Smooth muscle cell (in vitro differentiated cells): ENCODE data around the gene COMMD3. TPM values are rescaled to one million over a fixed set of nuclear protein-coding genes. Genes with fewer than 3 reads are reported as not detected.

Experiments
- DNase-seq: peaks from one replicate; lab custom pipeline; 2025; ENCODE audit not compliant: unreplicated experiment; lab: John Stamatoyannopoulos, UW
- H2AFZ ChIP-seq: fragments of 200-600 bp; sonication (generic); 2 replicates; pipeline ENCODE4 v1.6.0; 2016; ENCODE audit warnings: antibody characterized with exemption, low read depth, mild to moderate bottlenecking
- H3F3A ChIP-seq: fragments of 200-600 bp; sonication (generic); 2 replicates; pipeline ENCODE4 v1.6.0; 2017; ENCODE audit warnings: antibody characterized with exemption, low read depth
- H3K27ac ChIP-seq: fragments of 200-600 bp; sonication (generic); 2 replicates; pipeline ENCODE4 v1.5.1; 2016; ENCODE audit warnings: low read depth, mild to moderate bottlenecking
- H3K27me3 ChIP-seq: fragments of 200-600 bp; sonication (generic); 2 replicates; pipeline ENCODE4 v1.6.1; 2016; ENCODE audit warnings: low read depth, mild to moderate bottlenecking
- H3K36me3 ChIP-seq: fragments of 200-600 bp; sonication (generic); 2 replicates; pipeline ENCODE4 v1.5.1; 2016; ENCODE audit warnings: low read depth
- H3K4me1 ChIP-seq: fragments of 200-600 bp; sonication (generic); 2 replicates; pipeline ENCODE4 v1.5.1; 2016; ENCODE audit warnings: low read depth
- H3K4me2 ChIP-seq: fragments of 200-600 bp; sonication (generic); 2 replicates; pipeline ENCODE4 v1.6.0; 2016; ENCODE audit warnings: mild to moderate bottlenecking
- H3K4me3 ChIP-seq: fragments of 200-600 bp; sonication (generic); 2 replicates; pipeline ENCODE4 v1.5.1; 2016; ENCODE audit warnings: mild to moderate bottlenecking
- H3K79me2 ChIP-seq: fragments of 200-600 bp; sonication (generic); 2 replicates; pipeline ENCODE4 v1.6.0; 2016; ENCODE audit warnings: low read depth, mild to moderate bottlenecking
- H3K9ac ChIP-seq: fragments of 200-600 bp; sonication (generic); 2 replicates; pipeline ENCODE4 v1.6.0; 2016; ENCODE audit warnings: low read depth
- H3K9me3 ChIP-seq: fragments of 200-600 bp; sonication (generic); replicated peaks from 2 replicates; pipeline ENCODE4 v1.5.1; 2016; ENCODE audit warnings: low read depth
- H4K20me1 ChIP-seq: fragments of 200-600 bp; sonication (generic); 2 replicates; pipeline ENCODE4 v1.6.0; 2016; ENCODE audit warnings: low read depth
- CTCF ChIP-seq: fragments of 200-600 bp; sonication (generic); IDR thresholded peaks from 2 replicates; pipeline ENCODE4 v1.5.1; 2017; ENCODE audit warnings: borderline replicate concordance, mild to moderate bottlenecking, antibody characterized with exemption; ENCODE audit not compliant: insufficient read depth, poor library complexity, severe bottlenecking
- WGBS: methylation state at CpG from one replicate; pipeline ENCODE4 v1.1.7; 2016; ENCODE audit warnings: low lambda C conversion rate; 5-methylcytosine and 5-hydroxymethylcytosine counted together
- polyA plus RNA-seq: library from polyadenylated mRNA; unstranded; fragments of >200 nt; fragmentation: Nextera tagmentation; extraction: Ambion mirVana; gene quantifications from 2 replicates; pipeline ENCODE4 v1.2.1, GENCODE V29; 2016
- total RNA-seq: library from RNA; depleted of rRNA; stranded (reverse); fragments of >200 nt; gene quantifications from 2 replicates; pipeline ENCODE4 v1.2.3, GENCODE V29; 2014

The COMMD3 gene
- total and polyA plus RNA-seq, 2 experiments from 2014 or later: 44.3 to 80.6 TPM

- no peak for DNase-seq
- no peaks in the 10 kb centered on the region for H3F3A ChIP-seq
- no peaks in the 10 kb centered on the region for H3K79me2 ChIP-seq
- no peak overlapping the region for H3K9ac ChIP-seq
- 47% methylated on average over 6 of the region's 6 CpGs for WGBS
- H3K27ac ChIP-seq: no peak overlapping the region
- no peak overlapping the region for H3K4me3 ChIP-seq
- no peak overlapping the region for H3K4me2 ChIP-seq
- no peaks in the 10 kb centered on the region for H3K36me3 ChIP-seq
- peaks cover 17% of the 10 kb centered on the region for H3K27me3 ChIP-seq
- no peaks in the 10 kb centered on the region for H4K20me1 ChIP-seq
- no peak overlapping the region for H2AFZ ChIP-seq
- H3K9me3 ChIP-seq: no peaks in the 10 kb centered on the region
- no peak for TF ChIP-seq CTCF
- no peaks in the 10 kb centered on the region for H3K4me1 ChIP-seq
Observed at GRCh38 chr10:22280078-22280477, 36.1 kb upstream of the COMMD3 start.

GRCh38 chr10:22285130-22285529, 31.1 kb upstream of the COMMD3 start:
- H3K9me3 ChIP-seq: no peaks in the 10 kb centered on the region
- DNase-seq: no peak
- peaks cover 5% of the 10 kb centered on the region for H3K27me3 ChIP-seq
- H2AFZ ChIP-seq: no peak overlapping the region
- no peak overlapping the region for H3K27ac ChIP-seq
- whole genome bisulfite sequencing: 94% methylated on average over 3 of the region's 3 CpGs
- H3K4me2 ChIP-seq: no peak overlapping the region
- no peak for TF ChIP-seq CTCF
- no peaks in the 10 kb centered on the region for H3F3A ChIP-seq
- H3K79me2 ChIP-seq: no peaks in the 10 kb centered on the region
- H4K20me1 ChIP-seq: no peaks in the 10 kb centered on the region
- no peak overlapping the region for H3K4me3 ChIP-seq
- H3K36me3 ChIP-seq: no peaks in the 10 kb centered on the region
- H3K4me1 ChIP-seq: no peaks in the 10 kb centered on the region
- no peak overlapping the region for H3K9ac ChIP-seq

GRCh38 chr10:22293747-22294404, 22.3 kb upstream of the COMMD3 start:
- 88% methylated on average over 3 of the region's 3 CpGs for WGBS
- Histone ChIP-seq H3F3A (no peaks in the 10 kb centered on the region), H2AFZ (no peak overlapping the region), H3K79me2 (no peaks in the 10 kb centered on the region), H3K9ac (no peak overlapping the region), H3K4me2 (no peak overlapping the region), H3K36me3 (no peaks in the 10 kb centered on the region), H3K27ac (no peak overlapping the region), H3K27me3 (peaks cover 15% of the 10 kb centered on the region), H3K4me1 (no peaks in the 10 kb centered on the region), H3K9me3 (no peaks in the 10 kb centered on the region), H3K4me3 (no peak overlapping the region), H4K20me1 (no peaks in the 10 kb centered on the region)
- TF ChIP-seq CTCF: no peak
- DNase-seq: no peak

- no peak overlapping the region for H2AFZ ChIP-seq
- no peak for TF ChIP-seq CTCF
- H3K9me3 ChIP-seq: no peaks in the 10 kb centered on the region
- no peak overlapping the region for H3K27ac ChIP-seq
- no peak for DNase-seq
- H3K4me2 ChIP-seq: no peak overlapping the region
- H3K79me2 ChIP-seq: no peaks in the 10 kb centered on the region
- H3K4me3 ChIP-seq: no peak overlapping the region
- H3K36me3 ChIP-seq: no peaks in the 10 kb centered on the region
- WGBS: 64% methylated on average over 2 of the region's 2 CpGs
- no peaks in the 10 kb centered on the region for H3K4me1 ChIP-seq
- peaks cover 15% of the 10 kb centered on the region for H3K27me3 ChIP-seq
- H3K9ac ChIP-seq: no peak overlapping the region
- no peaks in the 10 kb centered on the region for H3F3A ChIP-seq
- H4K20me1 ChIP-seq: no peaks in the 10 kb centered on the region
Observed at GRCh38 chr10:22294694-22295093, 21.5 kb upstream of the COMMD3 start.
